Activated CD8-positive, alpha-beta memory T cell treated with anti-CD3 and anti-CD28 coated beads, Interleukin-2, amount 10 ng/mL, durations not matched to agents 7 days and 5 days (primary cell): ENCODE measurements around the gene KLF1. TPM values are rescaled to one million over a fixed set of nuclear protein-coding genes. Genes with fewer than 3 reads are reported as not detected.

Source experiments
- ATAC-seq: fragments of 150-1000 bp; cut with Tn5 transposase; one replicate; pipeline ENCODE4 v1.10.0; 2021; ENCODE audit warnings: moderate library complexity
- CTCF ChIA-PET: fragments of 350-600 bp; sonication (Branson Sonifier 250); formaldehyde crosslinking; loops from one replicate; lab custom pipeline; 2021; ENCODE audit warnings: antibody characterized with exemption; lab: Charles Lee
- DNase-seq: peaks from one replicate; pipeline ENCODE4 v3.0.0-alpha.2; 2020
- H3K27ac Mint-ChIP-seq: one replicate; pipeline ENCODE4 v1.8.0; 2021; ENCODE audit warnings: mild to moderate bottlenecking, mixed read lengths
- H3K27me3 Mint-ChIP-seq: one replicate; pipeline ENCODE4 v1.8.0; 2021; ENCODE audit warnings: mixed read lengths
- H3K36me3 Mint-ChIP-seq: one replicate; pipeline ENCODE4 v1.8.0; 2021; ENCODE audit warnings: mild to moderate bottlenecking, mixed read lengths
- H3K4me1 Mint-ChIP-seq: one replicate; pipeline ENCODE4 v1.8.0; 2021; ENCODE audit warnings: mixed read lengths
- H3K4me3 Mint-ChIP-seq: one replicate; pipeline ENCODE4 v1.8.0; 2021; ENCODE audit warnings: mild to moderate bottlenecking, moderate library complexity, mixed read lengths
- H3K9me3 Mint-ChIP-seq: one replicate; pipeline ENCODE4 v1.8.0; 2022; ENCODE audit warnings: low read depth, mixed read lengths
- total RNA-seq, 2 experiments: library from RNA; stranded (reverse); gene quantifications; one replicate each; pipeline ENCODE4 v1.2.3, GENCODE V29; 2021

The KLF1 gene
- total RNA-seq, 2 experiments from 2014 or later, result 0.29 to 0.45 TPM

GRCh38 chr19:12872255-12872654 is 14.7 kb downstream of the KLF1 start:
- no peak for DNase-seq
- Mint-ChIP-seq H3K4me3 (no peak overlapping the region), H3K36me3 (peaks cover 25% of the 10 kb centered on the region), H3K27ac (no peak overlapping the region), H3K27me3 (no peaks in the 10 kb centered on the region), H3K9me3 (no peaks in the 10 kb centered on the region), H3K4me1 (peaks cover 7% of the 10 kb centered on the region)
- ATAC-seq, result no peak
- CTCF ChIA-PET, result interaction anchor here (0.9 to 4.1 kb wide), 11 partner anchors 8 to 222 kb away, joined by 3 to 19 read pairs (median 6); partner anchors contain the start of genes DNASE2 and GCDH

DNA sequence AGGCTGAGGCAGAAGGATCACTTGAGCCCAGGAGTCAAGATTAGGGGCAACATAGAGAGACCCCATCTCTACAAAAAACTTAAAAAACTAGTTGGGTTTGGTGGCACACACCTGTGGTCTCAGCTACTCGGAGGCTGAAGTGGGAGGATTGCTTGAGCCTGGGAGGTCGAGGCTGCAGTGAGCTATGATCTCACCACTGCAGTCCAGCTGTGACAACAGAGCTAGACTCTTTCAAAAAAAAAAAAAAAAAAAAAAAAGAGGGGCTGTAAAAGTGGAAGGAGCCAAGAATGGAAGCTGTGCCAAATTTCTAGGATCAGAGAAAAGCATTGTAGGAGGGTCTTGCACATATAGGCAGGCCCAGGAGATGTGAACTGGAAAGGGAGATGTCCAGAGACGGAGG is 15.3 kb downstream of the KLF1 start:
- H3K4me1 Mint-ChIP-seq, result peaks cover 11% of the 10 kb centered on the region
- H3K4me3 Mint-ChIP-seq, result no peak overlapping the region
- no peak for DNase-seq
- H3K27ac Mint-ChIP-seq, result no peak overlapping the region
- no peaks in the 10 kb centered on the region for H3K9me3 Mint-ChIP-seq
- CTCF ChIA-PET, result interaction anchor here (1.0 to 4.1 kb wide), 8 partner anchors 10 to 111 kb away, joined by 3 to 19 read pairs (median 8); partner anchors contain the start of genes DNASE2 and GCDH
- peaks cover 22% of the 10 kb centered on the region for H3K36me3 Mint-ChIP-seq
- ATAC-seq, result no peak
- H3K27me3 Mint-ChIP-seq, result no peaks in the 10 kb centered on the region

- no peaks in the 10 kb centered on the region for H3K9me3 Mint-ChIP-seq
- no peak overlapping the region for H3K4me3 Mint-ChIP-seq
- no peaks in the 10 kb centered on the region for H3K27me3 Mint-ChIP-seq
- H3K27ac Mint-ChIP-seq, result no peak overlapping the region
- H3K4me1 Mint-ChIP-seq, result peaks cover 13% of the 10 kb centered on the region
- peaks cover 15% of the 10 kb centered on the region for H3K36me3 Mint-ChIP-seq
- DNase-seq (no peak), ATAC-seq (no peak)
- CTCF ChIA-PET, result interaction anchor here (1.3 to 1.4 kb wide), 2 partner anchors 22 to 103 kb away, joined by 4 read pairs; no protein-coding TSS in a partner anchor
These were observed 18.4 kb downstream of the KLF1 start for GRCh38 chr19:12868540-12869112.

DNA sequence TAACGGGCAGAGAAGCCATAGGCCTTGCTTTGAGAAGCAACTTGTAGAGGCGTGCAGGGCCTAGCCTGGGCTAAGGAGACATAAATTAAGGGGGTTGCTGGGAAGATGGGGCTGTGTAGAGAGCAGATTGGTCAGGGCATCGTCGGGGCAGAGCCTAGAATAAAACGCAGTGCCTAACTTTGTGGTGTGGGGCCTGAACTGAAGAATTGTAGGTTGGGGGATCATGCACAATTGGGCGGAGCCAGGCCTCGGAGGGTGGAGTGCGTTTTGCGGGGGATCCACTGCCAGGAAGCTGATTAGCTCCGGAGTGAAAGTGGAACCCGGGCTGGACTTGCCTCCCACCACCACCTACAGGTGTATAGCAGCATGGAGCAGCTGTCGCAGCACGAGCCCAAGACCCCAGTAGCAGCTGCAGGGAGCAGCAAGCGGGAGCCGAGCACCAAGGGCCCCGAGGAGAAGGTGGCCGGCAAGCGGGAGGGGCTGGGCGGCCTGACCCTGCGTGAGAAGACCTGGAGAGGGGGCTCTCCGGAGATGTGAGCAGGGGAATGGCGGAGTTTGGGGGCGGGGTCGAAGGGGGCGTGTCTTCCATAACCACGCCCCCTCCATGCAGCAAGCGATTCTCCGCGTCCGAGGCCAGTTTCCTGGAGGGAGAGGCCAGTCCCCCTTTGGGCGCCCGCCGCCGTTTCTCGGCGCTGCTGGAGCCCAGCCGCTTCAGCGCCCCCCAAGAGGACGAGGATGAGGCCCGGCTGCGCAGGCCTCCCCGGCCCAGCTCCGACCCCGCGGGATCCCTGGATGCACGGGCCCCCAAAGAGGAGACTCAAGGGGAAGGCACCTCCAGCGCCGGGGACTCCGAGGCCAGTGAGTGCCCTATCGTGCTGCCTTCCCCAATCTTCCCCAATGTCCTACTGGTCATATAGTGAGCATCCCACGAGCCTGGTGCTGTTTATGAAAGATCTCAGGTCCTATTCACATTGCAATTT is 19.6 kb downstream of the KLF1 start:
- peak overlapping the region; percentile 43 for H3K4me3 Mint-ChIP-seq
- no peaks in the 10 kb centered on the region for H3K9me3 Mint-ChIP-seq
- peak; percentile 79 for DNase-seq
- peak; percentile 81 for ATAC-seq
- H3K36me3 Mint-ChIP-seq, result peaks cover 6% of the 10 kb centered on the region
- peaks cover 5% of the 10 kb centered on the region for H3K27me3 Mint-ChIP-seq
- H3K4me1 Mint-ChIP-seq, result peaks cover 8% of the 10 kb centered on the region
- peak overlapping the region; percentile 19 for H3K27ac Mint-ChIP-seq
- CTCF ChIA-PET, result interaction anchor here (1.3 to 1.4 kb wide), 2 partner anchors 20 to 101 kb away, joined by 4 read pairs; no protein-coding TSS in a partner anchor

DNA sequence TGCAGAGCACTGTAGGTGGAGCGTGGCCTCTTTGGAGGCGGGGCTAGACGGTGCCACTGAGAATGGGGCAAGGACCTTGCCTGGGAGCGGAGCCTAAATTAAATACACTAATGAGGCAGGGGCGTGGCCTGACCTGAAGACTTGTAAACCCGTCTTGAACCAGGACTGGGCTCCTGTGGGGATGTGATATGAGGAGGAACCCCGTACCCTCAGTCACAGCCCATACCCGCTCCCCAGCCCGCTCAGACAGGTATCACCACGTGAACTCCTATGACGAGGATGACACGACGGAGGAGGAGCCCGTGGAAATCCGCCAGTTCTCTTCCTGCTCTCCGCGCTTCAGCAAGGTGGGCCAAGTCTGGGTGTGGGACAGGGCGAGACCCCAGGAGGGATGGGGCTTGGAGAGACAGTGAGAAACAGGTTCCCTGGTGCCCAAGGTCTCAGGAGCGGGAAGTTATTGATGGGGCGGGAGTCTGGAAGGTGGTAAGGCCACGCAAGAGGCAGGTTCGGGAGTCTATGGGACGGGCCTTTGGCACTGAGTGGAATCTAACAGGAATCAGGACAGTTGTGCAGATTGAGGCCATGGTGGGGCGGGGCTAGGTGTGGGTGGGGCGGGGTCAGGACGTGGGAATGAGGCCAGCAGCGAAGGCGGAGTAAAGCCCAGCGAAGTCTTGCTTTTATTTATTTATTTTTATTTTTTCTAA is 20.4 kb downstream of the KLF1 start:
- CTCF ChIA-PET, result interaction anchor here (1.0 to 1.2 kb wide), 2 partner anchors 19 to 99 kb away, joined by 3 to 4 read pairs; no protein-coding TSS in a partner anchor

DNA sequence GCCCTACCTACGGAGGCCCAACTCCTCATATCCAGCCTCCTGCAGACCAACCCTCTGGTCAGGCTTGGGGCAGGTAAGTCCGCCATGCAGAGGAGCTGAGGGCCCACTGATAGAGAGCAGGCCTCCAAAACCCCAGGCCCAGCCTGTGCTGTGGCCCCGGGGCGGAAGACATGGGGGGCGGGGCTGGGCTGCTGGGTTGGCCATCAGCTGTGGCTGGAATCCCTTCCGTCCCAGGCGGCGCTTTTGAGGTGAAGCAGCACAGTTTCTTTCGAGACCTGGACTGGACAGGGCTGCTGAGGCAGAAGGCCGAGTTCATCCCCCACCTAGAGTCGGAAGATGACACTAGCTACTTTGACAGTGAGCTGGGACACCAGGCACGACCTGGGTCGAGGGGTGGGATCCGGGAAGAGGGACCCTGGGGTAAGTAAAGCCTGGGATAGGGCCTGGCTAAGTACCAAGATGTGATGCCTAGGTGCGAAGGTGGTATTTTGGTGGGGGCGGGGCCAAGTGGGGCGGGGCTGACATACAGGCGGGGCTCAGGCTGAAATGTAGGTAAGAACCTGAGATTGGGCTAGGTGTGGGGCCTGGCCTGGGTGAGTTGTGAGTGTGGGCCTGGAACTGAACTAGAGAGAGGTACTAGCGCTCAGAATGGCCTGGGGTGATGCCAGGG is 21.1 kb downstream of the KLF1 start:
- H3K36me3 Mint-ChIP-seq, result no peaks in the 10 kb centered on the region
- CTCF ChIA-PET, result interaction anchor here (1.0 to 1.2 kb wide), 2 partner anchors 18 to 99 kb away, joined by 3 to 4 read pairs; no protein-coding TSS in a partner anchor
- no peak for DNase-seq
- no peaks in the 10 kb centered on the region for H3K9me3 Mint-ChIP-seq
- no peak overlapping the region for H3K4me3 Mint-ChIP-seq
- no peak for ATAC-seq
- H3K27me3 Mint-ChIP-seq, result peaks cover 5% of the 10 kb centered on the region
- peaks cover 8% of the 10 kb centered on the region for H3K4me1 Mint-ChIP-seq
- H3K27ac Mint-ChIP-seq, result no peak overlapping the region

More for the DNA sequence above, 20.4 kb downstream of the KLF1 start:
- Mint-ChIP-seq H3K27me3 (peaks cover 5% of the 10 kb centered on the region), H3K9me3 (no peaks in the 10 kb centered on the region), H3K4me1 (peaks cover 8% of the 10 kb centered on the region), H3K27ac (no peak overlapping the region), H3K36me3 (no peaks in the 10 kb centered on the region), H3K4me3 (peak overlapping the region; percentile 43)
- ATAC-seq, result no peak
- no peak for DNase-seq

GRCh38 chr19:12864721-12865715 is 22.0 kb downstream of the KLF1 start:
- DNase-seq (no peak), ATAC-seq (no peak)
- no peaks in the 10 kb centered on the region for H3K36me3 Mint-ChIP-seq
- H3K9me3 Mint-ChIP-seq, result no peaks in the 10 kb centered on the region
- peaks cover 8% of the 10 kb centered on the region for H3K4me1 Mint-ChIP-seq
- CTCF ChIA-PET, result interaction anchor here (0.8 to 1.4 kb wide), 6 partner anchors 8 to 106 kb away, joined by 3 to 6 read pairs (median 4); no protein-coding TSS in a partner anchor
- peaks cover 5% of the 10 kb centered on the region for H3K27me3 Mint-ChIP-seq
- H3K4me3 Mint-ChIP-seq, result no peak overlapping the region
- H3K27ac Mint-ChIP-seq, result no peak overlapping the region

DNA sequence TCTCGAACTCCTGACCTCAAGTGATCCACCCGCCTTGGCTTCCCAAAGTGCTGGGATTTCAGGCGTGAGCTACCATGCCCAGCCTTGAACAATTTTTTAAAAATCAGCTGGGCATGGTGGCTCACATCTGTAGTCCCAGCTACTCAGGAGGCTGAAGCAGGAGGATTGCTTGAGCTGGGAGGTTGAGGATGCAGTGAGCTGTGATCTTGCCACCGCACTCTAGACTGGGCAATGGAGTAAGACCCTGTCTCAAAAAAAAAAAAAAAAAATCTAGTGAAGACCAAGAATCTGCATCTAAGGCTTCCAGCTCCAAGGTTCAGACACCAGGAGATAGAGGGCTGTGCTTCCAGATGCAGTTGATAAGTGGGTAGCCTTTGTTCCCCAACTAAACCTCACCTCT is 22.9 kb downstream of the KLF1 start:
- Mint-ChIP-seq H3K27me3 (peaks cover 5% of the 10 kb centered on the region), H3K4me1 (peaks cover 8% of the 10 kb centered on the region), H3K9me3 (no peaks in the 10 kb centered on the region), H3K4me3 (no peak overlapping the region), H3K27ac (no peak overlapping the region), H3K36me3 (no peaks in the 10 kb centered on the region)
- CTCF ChIA-PET, result interaction anchor here (0.8 to 4.3 kb wide), 6 partner anchors 9 to 106 kb away, joined by 3 to 24 read pairs (median 4); no protein-coding TSS in a partner anchor
- no peak for ATAC-seq
- no peak for DNase-seq

DNA sequence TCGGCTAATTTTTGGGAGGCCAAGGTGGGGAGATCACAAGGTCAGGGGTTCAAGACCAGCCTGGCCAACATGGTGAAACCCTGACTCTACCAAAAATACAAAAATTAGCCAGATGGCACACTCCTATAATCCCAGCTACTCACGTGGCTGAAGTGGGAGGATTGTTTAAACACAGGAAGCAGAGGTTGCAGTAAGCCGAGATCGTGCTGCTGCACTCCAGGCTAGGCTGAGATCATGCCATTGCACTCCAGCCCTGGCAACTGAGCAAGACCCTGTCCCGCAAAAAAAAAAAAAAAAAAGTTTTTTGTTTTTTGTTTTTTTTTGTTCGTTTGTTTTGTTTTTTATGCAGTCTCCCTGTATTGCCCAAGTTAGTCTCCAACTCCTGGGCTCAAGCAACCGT is 27.5 kb downstream of the KLF1 start:
- Mint-ChIP-seq H3K4me3 (no peak overlapping the region), H3K27me3 (peaks cover 5% of the 10 kb centered on the region), H3K27ac (no peak overlapping the region), H3K36me3 (no peaks in the 10 kb centered on the region), H3K4me1 (no peaks in the 10 kb centered on the region), H3K9me3 (no peaks in the 10 kb centered on the region)
- ATAC-seq, result no peak
- CTCF ChIA-PET, result interaction anchor here (1.0 kb wide), 1 partner anchor 94 kb away, joined by 3 read pairs; no protein-coding TSS in a partner anchor
- no peak for DNase-seq

GRCh38 chr19:12858041-12858928 is 28.7 kb downstream of the KLF1 start:
- no peaks in the 10 kb centered on the region for H3K9me3 Mint-ChIP-seq
- ATAC-seq (no peak), DNase-seq (no peak)
- H3K27me3 Mint-ChIP-seq, result peaks cover 2% of the 10 kb centered on the region
- CTCF ChIA-PET, result interaction anchor here (1.3 to 1.7 kb wide), 2 partner anchors 11 to 98 kb away, joined by 5 to 11 read pairs; no protein-coding TSS in a partner anchor
- H3K4me3 Mint-ChIP-seq, result no peak overlapping the region
- H3K4me1 Mint-ChIP-seq, result no peaks in the 10 kb centered on the region
- H3K27ac Mint-ChIP-seq, result no peak overlapping the region
- H3K36me3 Mint-ChIP-seq, result no peaks in the 10 kb centered on the region

- H3K27ac Mint-ChIP-seq, result no peak overlapping the region
- H3K4me3 Mint-ChIP-seq, result no peak overlapping the region
- DNase-seq (no peak), ATAC-seq (no peak)
- H3K9me3 Mint-ChIP-seq, result no peaks in the 10 kb centered on the region
- CTCF ChIA-PET, result interaction anchor here (1.7 kb wide), 1 partner anchor 9 kb away, joined by 11 read pairs; no protein-coding TSS in a partner anchor
- H3K4me1 Mint-ChIP-seq, result no peaks in the 10 kb centered on the region
- no peaks in the 10 kb centered on the region for H3K36me3 Mint-ChIP-seq
- H3K27me3 Mint-ChIP-seq, result no peaks in the 10 kb centered on the region
These were observed 30.3 kb downstream of the KLF1 start for GRCh38 chr19:12856653-12857052.
